Measurements from ENCODE around the gene MED15.
"Not testable (repeated sequence)": the region's sequence is repeated elsewhere in the genome, so short reads cannot be mapped to it uniquely, and the experiment has no call there.

MED15 gene, protein sequence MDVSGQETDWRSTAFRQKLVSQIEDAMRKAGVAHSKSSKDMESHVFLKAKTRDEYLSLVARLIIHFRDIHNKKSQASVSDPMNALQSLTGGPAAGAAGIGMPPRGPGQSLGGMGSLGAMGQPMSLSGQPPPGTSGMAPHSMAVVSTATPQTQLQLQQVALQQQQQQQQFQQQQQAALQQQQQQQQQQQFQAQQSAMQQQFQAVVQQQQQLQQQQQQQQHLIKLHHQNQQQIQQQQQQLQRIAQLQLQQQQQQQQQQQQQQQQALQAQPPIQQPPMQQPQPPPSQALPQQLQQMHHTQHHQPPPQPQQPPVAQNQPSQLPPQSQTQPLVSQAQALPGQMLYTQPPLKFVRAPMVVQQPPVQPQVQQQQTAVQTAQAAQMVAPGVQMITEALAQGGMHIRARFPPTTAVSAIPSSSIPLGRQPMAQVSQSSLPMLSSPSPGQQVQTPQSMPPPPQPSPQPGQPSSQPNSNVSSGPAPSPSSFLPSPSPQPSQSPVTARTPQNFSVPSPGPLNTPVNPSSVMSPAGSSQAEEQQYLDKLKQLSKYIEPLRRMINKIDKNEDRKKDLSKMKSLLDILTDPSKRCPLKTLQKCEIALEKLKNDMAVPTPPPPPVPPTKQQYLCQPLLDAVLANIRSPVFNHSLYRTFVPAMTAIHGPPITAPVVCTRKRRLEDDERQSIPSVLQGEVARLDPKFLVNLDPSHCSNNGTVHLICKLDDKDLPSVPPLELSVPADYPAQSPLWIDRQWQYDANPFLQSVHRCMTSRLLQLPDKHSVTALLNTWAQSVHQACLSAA

DNA sequence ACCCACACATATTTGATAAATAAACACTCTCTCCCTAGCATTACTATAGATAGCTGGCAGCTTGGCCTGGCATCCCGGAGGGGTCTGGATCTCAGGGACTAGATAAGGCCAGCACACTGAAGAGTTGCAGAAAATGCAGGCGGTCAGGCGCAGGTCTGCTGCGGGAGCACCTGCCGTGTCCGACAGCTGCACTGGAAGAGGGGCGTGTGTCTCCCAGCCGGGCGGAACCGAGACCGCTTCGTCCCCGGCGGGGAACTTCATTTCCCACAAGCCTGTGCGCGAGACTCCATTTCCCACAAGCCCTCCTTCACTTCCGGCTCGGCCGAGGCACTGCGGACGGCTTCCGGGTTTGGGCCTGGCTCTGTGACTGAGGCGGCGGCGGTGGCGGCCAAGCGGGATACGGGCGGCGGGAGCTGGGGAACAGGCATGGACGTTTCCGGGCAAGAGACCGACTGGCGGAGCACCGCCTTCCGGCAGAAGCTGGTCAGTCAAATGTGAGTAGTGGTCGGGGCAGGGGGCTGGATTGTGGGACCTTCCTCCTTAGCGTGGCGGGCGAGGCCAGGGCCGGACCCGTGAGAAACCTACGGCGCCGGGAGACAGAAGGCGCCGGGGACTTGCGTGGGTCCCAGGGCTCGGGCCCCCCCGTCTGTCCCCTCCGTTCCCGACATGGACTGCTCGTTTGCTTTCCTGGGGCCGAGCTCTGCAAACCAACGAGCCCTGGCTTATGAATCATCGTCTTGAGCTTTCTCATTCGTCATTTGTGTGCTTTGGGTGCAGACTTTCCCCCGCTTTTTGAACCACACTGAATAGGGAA is at the start of gene MED15:
TSS of gene MED15 (plus strand) at position 358 of the 814 bp plus-strand sequence. CDS start at position 427, 69 bp downstream.
- DNase-seq, result peak; percentile 96

DNA sequence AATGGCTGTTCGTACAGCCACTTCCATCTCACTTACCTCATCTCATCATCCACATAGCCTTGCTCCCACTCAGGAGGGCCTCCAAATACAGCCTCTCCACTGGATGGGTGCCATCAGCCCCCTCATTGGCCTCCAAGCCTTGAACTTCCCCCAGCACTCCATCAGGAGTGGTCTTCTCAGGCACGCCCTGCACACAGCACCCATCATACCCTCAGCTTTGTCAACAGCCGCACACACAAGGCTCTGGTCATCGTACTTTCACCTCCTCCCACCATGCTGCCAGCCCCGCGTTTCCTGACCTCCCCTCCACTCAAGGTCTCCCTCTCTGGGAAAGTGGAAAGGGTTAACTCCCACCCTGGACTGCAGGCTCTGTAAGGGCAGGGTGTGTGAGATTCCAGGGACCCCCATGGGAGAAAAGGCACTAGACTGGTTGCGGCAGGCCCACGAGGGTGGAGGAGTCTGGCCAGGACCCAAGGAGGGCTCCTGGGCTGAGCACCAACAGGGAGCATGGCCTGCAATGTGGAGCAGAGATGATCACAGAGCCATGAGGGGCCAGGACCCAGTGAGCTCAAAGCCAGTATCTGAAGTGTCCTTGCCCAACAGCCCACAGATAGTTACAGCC is 48.8 kb upstream of the MED15 start:
- no peak for DNase-seq

DNA sequence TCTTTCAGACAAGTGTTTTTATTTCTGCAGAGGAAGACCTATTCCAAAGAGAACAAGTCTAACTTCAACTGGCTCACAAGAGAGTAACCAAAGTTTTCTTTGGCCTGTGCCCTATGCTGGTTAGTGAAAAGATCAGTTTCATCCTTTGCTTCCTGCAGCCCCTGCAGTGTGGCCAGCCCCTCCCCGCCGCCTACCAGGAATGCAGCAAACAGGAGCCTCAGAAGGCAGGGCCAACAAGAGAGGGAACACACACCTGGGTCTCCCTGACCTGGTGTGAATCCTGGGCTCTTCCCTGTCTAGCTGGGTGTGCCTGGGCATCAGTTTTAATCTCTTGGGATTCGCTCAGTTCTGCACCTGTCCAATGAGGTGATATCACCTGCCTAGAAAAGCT is 48.3 kb upstream of the MED15 start:
- DNase-seq, result no peak

DNA sequence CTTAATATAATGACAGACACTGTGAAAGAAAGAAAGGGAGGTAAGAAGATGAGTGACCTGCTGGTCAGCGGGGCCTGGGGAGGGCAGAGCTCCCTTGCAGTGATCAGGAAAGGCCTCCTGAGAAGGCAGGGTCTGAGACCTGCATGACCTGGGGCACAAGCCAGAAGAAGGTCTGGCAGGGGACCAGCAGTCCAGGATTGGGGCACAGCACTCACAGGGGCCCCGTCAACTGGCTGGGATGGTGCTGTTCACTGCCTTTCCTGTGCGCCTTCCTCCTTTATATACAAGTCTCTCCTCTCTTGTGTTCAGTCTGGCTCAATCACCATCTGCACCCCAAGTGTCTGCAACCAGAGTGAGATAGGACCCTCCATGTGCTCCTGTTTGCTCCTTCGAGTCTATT is 47.5 kb upstream of the MED15 start:
- no peak for DNase-seq

DNA sequence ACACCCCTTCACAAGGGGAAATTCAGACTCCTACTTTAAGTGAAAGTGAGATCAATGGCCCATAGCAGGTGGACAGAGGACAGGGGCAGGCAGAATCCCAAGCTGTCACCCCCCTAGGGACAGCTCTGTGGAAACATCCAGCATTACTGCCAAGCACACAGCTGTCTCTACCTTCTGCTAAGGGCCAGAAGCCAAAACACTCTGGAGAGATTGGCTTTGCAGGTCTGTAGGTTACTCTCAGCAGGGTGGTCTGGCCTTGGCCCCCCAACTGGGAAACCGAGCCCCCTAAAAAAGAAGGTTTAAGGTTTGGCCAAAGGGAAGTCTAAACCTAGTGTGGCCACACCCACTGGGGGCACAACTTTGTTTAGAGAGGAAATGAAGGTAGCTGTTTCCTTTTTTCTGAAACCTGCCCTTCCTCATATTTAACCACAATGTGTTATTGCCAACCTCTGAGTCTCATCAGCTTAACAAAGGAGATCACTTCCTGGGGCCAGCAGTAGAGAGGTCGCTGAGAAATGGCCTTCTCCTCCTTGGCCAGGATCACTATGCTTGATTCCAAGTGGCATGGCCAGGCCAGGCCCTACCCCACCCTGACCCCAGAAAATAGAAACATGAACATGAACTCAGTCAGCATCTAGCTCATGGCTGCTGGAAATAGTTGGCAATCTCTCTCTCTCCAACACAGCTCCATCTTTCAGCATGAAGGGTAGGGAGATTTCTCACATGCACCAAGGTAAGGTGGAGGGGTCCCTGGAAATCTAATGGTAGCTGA is 43.9 kb upstream of the MED15 start:
- DNase-seq, result no peak

DNA sequence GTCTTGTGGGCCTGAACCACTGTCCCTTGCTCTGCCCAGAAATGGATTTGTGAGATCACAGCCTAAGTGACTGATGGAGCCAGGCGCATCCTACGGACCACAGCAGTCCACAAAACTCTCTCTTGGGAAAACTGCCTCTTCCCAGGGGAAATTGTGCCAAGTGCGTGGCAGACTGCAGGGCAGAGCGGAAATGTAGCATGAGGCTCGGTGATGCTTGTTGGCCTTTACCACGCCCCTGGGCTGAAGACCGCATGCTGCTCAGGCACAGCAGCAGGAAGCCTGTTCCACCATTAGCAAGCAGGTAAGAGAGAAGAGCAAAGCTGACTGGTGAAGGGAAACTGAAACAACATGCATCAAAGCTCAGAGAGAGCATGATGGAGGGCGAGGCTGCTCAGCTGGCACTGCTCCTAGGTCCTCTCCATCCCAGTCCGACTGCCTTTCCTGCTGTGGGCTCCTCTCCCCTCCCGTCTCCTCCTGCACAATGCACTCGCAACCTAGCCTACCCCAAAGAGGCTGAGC is 43.3 kb upstream of the MED15 start:
- no peak for DNase-seq

DNA sequence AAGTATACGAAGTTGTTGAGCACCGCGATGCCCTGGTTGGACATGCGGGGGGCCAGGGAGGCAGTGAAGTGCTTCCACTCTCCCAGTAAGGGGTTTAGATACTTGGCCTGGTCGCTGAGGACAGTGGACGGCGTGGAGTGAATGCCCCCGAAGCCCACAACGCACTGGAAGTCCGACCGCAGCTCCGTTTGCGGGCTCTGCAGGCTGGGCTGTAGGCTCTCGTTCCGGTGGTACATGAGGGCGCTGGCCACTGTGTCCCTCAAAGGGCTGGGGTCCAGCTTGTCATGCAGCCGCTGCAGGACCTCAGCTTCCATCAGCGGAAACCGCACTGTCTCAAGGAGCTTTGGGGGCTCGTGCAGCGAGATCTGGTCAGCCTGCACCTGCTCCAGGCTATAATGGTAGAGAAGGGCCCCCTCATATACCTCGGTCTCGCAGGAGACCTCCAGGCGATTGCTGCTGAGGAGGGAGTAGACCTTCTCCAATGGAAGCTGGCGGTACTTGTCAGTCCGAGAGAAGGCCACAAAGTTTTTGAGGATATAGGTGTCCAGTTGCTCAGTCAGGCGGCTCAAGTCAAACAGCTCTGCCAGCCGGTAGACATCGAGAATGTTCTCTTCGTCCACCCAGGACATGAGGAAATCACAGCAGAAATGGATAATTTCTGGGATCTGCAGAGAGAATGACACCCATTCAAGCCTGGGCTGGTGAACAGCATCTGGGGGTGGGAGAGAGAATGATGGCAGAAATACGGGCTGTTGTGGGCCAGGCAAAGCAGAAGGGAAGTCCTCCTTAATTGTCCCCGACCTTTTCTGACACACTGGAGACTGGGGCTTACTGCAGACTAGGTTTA is 42.3 kb upstream of the MED15 start:
- DNase-seq, result no peak

DNA sequence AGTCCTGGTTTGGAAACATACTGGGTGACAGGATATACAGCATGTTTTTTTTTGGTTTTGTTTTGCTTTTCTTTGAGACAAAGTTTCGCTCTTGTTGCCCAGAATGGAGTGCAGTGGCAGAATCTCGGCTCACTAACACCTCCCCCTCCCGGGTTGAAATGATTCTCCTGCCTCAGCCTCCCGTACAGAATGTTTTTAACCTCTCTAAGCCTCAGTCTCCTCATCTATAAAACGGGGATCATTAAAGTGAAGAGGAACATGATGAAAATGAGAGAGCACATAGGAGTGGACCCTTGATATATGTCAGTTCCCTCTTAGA is 41.7 kb upstream of the MED15 start:
- DNase-seq, result no peak

DNA sequence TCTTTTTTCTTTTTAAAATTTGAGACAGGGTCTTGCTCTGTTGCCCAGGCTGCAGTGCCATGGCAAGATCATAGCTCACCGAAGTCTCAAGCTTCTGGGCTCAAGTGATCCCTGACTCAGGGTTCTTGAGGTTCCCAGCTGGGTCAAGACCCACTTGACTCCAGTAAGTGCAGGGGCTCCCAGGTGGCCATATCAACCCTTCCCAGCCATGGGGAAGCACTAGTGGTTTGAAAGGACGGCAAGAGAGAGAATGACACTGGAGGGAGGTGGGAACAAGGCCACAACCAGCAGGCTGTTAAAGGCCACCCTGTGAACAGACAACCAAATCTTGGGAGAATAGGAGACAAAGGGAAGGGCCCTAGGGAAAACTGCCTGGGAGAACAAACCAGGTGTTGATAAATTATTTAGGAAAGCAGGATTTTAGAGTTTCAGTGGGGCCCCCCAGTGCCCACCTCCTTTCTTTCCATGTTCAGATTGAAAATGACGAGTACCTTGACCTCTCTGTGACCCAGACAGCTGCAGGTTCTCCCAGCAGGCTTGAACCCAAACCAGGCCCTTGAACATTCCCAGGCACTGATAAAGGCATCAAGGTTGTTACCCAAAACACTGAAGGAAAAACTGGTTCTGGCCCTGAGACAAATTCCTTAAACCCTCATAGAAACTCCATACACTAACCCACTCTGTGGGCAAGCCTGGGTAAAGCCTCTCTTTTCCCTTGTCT is 40.6 kb upstream of the MED15 start:
- DNase-seq, result peak; percentile 20

DNA sequence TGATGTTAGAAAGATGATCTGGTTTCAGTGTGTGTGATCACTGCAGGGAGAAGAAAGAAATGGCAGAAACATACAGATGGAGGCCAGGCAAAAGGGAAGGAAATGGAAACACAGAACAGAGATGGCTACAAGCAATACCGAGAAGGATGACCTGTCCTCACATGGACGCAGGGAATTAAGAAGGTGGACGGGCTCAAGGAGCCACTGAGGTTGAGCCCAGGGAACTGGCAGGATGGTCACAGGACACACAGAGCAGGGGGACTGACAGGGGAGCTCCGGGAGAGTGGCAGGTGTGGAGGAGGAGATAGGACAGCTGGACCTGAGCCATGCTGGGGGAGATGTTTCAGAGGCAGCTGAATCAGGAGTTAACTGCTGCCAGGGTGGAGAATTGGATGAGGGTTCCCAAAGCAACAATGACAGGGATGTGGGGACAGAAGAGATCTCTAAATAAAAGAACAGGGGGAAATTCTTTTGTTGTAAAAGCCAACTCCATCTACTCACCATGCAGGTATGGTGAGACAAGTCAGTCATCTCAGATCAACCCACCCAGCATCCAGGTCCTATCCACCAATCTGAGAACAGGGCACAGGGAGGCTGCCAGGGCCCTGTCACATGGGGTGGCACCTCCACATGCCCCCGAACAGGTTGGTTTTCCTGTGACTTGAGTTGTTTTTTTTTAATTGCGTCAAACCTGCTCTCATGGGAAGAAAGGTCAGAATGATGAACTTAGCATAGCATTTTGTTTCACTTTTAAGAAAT is 38.1 kb upstream of the MED15 start:
- DNase-seq, result no peak

DNA sequence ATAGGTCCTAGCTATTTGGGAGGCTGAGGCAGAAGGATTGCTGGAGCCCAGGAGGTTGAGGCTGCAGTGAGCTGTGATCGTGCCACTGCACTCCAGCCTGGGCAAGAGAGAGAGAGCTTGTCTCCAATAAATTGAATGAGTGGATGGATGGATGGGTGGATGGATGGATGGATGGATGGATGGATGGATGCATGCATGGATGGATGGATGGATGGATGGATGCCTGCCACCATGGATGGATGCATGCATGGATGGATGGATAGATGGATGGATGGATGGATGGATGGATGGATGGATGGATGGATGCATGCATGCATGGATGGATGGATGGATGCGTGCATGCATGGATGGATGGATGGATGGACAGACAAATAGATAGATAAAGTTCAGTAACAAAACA is 36.9 kb upstream of the MED15 start:
- DNase-seq, result not testable (repeated sequence)

DNA sequence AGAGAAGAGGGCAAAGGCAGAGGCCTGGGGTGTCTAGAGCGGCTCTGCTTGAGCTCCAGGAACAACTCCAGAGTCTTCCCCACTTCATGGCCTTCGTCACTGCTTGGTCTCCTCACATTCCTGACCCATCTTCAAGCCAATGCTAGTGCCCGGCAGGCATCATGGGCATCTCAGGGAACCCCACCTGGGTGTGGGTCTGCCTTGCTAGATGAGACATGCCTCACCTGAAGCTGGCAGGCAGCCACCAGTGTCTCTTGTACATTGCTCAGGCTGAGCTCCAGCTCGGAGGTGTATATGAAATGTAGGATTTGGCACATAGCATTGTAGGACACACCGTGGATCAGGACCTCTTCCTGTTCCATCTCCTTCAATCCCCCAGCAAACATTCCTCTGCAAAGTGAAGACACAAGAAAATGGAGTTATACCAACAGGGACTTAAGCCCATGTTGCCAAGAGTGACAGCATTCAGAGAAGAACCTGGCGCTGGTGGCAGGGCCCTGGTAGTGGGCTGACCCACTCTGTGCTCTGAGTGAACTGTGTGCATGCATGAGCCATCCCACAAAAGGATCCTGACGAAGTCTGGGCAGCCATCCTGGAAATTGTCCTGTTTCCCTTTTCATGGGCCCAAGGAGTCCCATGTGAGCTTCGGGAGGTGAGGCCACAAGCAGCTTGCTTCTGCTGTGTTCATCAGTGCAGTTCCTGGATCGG is 36.1 kb upstream of the MED15 start:
- no peak for DNase-seq

DNA sequence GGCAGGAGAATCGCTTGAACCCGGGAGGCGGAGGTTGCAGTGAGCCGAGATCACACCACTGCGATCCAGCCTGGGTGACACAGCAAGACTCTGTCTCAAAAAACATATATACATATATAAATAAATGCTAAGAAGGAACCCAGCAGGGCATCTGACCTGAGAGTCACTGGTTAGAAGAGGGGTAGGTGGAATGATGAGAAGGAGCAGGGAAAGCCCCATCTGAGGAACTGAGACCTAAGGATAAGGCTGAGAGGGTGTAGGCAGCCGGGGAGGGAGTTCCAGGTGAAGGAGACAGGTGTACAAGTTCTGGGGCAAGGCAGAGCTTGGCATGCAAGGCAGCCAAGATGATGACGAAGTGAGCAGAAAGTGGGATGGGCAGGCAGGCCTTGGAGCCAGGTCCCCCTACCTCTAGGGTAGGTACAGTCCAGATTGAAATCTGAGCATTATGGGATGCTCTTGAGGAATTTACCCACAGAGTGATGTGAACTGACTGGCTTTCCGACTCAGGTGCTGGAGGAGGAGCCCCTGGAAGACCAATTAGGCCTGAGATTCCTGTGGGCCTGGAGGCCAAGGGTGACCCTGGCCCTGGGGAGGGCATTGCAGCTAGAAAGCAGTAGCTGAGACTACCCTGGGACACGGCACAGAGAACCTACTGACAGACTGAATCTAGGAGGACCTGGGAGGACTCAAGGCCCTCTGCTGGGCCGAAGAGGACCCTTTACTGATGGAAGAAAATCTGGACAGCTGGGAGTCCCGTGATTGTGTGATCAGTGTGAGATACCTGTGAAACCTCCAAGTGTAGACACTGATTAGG is 34.6 kb upstream of the MED15 start:
- DNase-seq, result no peak

DNA sequence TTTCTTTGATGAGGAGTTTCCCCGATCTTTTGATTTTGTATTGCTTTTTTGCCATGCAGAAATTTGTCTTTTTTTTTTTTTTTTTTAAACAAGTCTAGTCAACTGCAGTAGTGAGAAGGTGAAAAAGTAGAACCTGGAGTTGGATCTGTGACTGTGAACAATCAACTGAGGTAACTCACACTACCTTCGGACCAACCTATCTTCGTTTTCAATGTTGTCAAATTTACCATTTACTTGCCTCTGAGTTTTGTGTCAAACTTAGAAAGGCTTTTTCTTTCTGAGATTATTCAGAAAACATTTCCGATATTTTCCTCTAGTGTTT is 32.3 kb upstream of the MED15 start:
- DNase-seq, result no peak

DNA sequence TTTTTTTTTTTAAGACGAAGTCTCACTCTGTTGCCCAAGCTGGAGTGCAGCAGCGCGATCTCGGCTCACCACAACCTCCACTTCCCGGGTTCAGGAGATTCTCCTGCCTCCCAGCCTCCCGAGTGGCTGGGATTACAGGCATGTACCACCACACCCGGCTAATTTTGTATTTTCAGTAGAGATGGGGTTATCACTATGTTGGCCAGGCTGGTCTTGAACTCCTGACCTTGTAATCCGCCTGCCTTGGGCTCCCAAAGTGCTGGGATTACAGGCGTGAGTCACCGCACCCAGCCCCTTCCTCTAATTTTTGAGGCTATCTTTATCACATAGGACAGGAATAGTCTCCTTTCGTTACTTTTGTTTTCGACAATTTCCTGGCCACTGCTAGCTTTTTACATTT is 31.8 kb upstream of the MED15 start:
- not testable (repeated sequence) for DNase-seq

DNA sequence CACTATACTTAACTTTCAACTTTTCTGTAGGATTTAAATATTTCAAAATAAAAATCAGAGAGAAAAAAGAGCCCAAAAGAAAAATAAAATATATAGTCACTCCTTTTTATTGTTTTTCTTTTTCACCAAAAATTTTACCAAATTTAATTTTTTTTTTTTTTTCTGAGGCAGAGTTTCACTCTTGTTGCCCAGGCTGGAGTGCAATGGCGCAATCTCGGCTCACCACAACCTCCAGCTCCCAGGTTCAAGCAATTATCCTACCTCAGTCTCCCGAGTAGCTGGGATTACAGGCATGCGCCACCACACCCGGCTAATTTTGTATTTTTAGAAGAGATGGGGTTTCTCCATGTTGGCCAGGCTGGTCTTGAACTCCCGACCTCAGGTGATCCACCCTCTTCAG is 29.4 kb upstream of the MED15 start:
- DNase-seq, result not testable (repeated sequence)

DNA sequence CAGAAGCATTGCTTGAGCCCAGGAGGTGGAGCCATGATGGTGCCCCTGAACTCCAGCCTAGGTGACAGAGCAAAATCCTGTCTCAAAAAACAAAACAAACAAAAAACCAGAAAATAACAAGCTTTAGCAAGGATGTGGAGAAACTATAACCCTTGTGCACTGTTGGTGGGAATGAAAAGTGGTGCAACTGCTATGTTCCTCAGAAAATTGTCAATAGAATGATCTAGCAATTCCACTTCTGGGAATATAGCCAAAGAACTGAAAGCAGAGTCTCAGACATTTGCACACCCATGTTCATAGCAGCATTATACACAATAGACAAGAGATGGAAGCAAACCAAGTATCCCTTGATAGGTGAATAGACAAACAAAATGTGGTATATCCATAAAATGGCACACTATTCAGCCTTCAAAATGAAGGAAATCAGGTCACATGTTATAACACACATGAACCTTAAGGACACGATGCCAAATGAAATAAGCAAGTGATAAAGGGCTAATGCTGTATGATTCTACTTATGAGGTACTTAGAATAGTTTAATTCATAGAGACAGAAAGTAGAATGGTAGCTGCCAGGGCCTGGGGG is 27.7 kb upstream of the MED15 start:
- no peak for DNase-seq

DNA sequence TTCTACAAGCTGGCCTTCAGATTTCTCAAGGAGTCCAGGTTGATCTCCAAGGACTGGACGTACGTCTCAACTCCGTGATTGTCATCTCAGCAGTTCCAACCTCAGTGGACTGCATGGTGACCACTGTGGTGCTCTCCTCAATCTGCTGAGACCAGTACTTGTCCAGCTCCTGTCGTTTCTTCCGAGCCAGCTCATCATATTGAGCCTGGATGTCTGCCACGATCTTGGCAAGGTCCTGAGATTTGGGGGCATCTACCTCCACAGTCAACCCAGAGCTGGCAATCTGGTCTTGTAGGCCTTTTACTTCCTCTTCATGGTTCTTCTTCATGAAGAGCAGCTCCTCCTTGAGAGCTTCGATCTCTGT is 24.3 kb upstream of the MED15 start:
- not testable (repeated sequence) for DNase-seq

Measured in eye (tissue), 1 donor.